GM18505 (cell line): Measurements from ENCODE around the gene PLAGL2.
"Not testable (repeated sequence)": the region's sequence is repeated elsewhere in the genome, so short reads cannot be mapped to it uniquely, and the experiment has no call there.

ENCODE experiments used
- ATAC-seq: cut with Tn5 transposase; IDR thresholded peaks from one replicate; pipeline ENCODE4 v1.9.1; 2021; ENCODE audit not compliant: unreplicated experiment
- POLR2A ChIP-seq: IDR thresholded peaks from 4 replicates; pipeline ENCODE4 v1.6.1; 2011; ENCODE audit warnings: borderline replicate concordance; ENCODE audit not compliant: insufficient read depth, insufficient read length; ENCODE audit errors: extremely low read depth

PLAGL2 gene

GRCh38 chr20:32204205-32205109, 3.1 kb downstream of the PLAGL2 start:
- ATAC-seq: no peak
- TF ChIP-seq POLR2A: no peak

- ATAC-seq: no peak
- no peak for TF ChIP-seq POLR2A
Measured at GRCh38 chr20:32203356-32204204, 4.0 kb downstream of the PLAGL2 start.

GRCh38 chr20:32201977-32202363, 5.6 kb downstream of the PLAGL2 start:
- ATAC-seq: no peak
- TF ChIP-seq POLR2A: no peak

GRCh38 chr20:32201296-32201976, 6.1 kb downstream of the PLAGL2 start:
- no peak for TF ChIP-seq POLR2A
- no peak for ATAC-seq

GRCh38 chr20:32199006-32199405, 8.5 kb downstream of the PLAGL2 start:
- TF ChIP-seq POLR2A: no peak
- ATAC-seq: no peak

GRCh38 chr20:32197136-32197535, 10.4 kb downstream of the PLAGL2 start:
- ATAC-seq: not testable (repeated sequence)

- ATAC-seq: not testable (repeated sequence)
Measured at GRCh38 chr20:32196613-32197012, 10.9 kb downstream of the PLAGL2 start.

- TF ChIP-seq POLR2A: no peak
- no peak for ATAC-seq
Measured at GRCh38 chr20:32195581-32195980, 12.0 kb downstream of the PLAGL2 start.

- no peak for TF ChIP-seq POLR2A
- ATAC-seq: no peak
Measured at GRCh38 chr20:32193996-32194395, 13.5 kb downstream of the PLAGL2 start.

- ATAC-seq: not testable (repeated sequence)
Measured at GRCh38 chr20:32193336-32193735, 14.2 kb downstream of the PLAGL2 start.

GRCh38 chr20:32192698-32193097, 14.8 kb downstream of the PLAGL2 start:
- ATAC-seq: no peak
- TF ChIP-seq POLR2A: no peak

GRCh38 chr20:32191873-32192272, 15.7 kb downstream of the PLAGL2 start:
- no peak for ATAC-seq
- TF ChIP-seq POLR2A: no peak

- peak; percentile 24 for TF ChIP-seq POLR2A
- no peak for ATAC-seq
Measured at GRCh38 chr20:32191422-32191821, 16.1 kb downstream of the PLAGL2 start.
